ENCODE measurements around the gene SPNS3.

SPNS3 gene

DNA sequence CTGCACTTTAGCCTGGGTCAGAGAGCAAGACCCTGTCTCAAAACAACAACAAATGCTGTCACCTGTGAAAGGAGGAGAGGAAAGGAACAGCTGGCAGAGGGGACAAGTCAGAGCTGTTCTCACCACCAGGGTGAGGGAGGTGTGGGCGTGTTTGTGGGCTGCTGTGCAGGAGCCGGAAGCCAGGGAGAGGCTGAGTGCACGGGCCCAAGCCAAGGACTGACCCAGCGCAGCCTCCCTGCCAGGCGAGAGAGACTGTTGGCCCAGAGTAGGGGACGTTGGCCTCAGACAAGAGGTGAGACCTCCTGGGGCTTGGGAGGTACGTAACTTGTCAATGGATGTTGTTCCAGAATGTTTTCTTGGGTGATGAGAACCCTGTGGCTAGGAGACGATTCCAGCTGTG, 75.7 kb downstream of the SPNS3 start:
- peak; percentile 22 for DNase-seq (ENCODE audit: low read depth, low spot score)

DNA sequence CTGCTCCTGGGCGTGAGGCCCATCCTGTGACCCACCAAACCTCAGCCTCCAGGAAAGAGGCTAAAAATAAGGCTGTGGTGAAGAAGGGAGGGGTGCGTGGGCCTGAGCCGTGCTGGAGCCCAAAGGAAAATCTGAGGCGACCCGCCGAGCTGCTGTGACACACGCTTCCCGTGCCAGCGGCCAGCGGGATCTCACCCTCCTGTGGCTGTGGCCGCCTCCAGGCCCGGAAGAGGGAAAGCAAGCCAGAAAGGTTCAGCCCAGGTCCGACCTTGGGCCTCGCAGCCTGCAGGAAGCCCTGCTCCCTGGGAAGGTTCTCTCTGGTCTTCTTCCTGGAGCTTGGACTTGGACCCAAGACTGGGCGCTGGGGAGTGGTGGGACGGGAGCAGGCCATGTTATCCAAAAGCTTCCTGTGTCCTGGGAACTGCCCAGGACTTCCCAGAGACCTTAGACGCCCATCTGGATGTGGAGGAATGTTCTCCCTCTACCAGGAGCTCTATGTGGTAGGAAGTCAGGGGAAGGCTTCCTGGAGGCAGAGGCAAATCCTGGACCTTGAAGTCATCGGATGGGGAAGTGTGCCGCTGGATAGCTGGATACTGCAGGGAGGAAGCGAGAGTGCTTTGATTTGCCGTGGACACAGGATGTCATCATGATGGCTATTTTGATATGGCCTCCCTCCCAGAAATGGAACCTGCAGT, 76.3 kb downstream of the SPNS3 start:
- peak; percentile 47 for DNase-seq (ENCODE audit: low read depth, low spot score)

DNA sequence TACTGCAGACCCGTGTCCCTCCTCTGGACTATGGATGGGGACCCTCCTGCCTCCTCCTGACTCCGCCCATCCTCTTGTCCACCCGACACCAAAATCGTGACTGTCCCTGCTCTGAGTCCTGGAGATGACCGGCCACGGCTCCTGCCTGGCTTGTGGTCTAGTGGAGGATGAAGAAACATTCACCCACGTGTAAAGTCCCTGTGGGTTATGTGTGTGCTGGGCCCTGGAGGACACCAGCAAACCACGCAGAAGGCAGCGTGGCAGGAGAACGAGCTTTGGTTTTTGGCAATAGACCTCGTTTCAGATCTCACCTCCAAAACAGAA, 76.8 kb downstream of the SPNS3 start:
- no peak for DNase-seq (ENCODE audit: low read depth, low spot score)

DNA sequence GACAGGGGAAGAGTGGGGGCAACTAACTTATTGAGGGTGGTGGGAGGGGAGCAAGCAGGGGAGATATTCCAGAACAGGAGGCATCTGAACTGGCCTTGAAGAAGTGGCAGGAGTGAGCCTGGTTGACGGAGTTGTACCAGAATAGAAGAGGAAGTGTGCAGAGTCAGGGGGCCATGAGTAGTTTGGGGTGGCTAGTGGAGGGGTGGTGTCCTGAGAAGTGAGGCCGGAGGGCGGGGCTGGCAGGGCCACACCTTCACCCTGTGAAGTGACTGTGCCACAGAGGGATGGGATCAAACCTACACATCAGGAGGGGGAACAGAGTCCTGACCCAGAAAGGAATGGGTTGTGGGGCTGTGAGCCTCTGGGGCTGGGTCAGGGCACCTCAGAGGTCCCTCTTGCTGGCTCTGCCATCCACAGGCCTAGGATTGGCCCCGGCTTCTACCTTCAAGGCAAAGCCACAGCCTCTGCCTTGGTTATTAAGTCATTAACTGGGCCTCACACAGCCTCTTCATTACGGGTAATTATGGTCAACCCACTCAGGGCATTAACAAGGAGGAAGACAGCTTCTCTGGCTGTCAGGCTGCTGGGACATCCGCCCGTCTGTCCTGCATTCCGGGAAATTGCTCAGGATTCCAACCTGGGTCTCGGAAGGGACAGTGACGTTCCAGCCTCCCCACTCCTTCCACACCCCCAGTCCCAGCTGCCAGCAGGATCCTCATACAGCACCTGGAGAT, 77.6 kb downstream of the SPNS3 start:
- DNase-seq (ENCODE audit: low read depth, low spot score): no peak

DNA sequence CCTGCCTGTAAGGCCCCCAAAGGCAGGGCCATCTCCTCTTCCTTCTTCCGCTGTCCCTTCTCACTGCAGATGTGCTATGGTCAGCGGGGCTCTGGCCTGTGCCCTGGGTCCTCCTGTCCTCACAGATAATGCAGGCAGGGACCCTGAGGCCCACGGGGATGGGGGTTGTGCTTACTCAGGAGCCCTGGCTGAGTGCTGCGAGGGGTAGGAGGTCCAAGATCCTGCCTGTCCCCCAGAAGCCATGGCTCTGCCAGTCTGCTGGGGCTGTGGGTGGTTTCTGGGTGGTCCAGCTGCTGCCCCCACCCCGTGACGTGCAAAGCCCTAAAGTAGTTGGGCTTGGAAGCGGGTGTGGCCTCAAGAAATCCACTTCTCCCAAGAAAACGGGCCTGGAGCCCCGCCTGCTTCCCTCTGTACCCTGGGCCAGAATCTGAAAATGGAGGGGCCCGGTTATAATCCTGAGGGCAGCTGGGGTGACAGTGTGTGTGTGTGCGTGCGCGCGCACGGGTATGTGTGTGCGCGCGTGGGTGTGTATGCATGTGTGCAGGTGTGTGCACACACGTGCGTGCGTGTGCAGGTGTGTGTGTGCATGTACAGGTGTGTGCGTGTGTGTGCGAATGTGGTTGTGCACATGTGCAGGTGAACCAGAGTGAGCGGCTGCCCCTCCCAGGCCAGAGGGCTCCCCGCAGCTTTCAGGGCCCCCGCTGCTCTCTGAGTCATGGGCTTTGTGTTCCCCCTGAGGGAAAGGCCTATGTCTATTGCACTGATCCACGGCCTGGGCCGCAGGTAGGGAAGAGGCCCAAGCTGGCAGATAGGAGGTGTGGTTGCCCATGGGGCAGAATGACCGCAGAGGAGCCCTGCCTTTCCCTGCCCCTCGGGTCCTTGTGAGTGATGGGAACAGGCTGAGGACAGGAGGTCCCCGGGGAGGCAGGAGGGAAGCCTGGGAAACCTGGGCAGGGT, 78.7 kb downstream of the SPNS3 start:
- DNase-seq (ENCODE audit: low read depth, low spot score): no peak

DNA sequence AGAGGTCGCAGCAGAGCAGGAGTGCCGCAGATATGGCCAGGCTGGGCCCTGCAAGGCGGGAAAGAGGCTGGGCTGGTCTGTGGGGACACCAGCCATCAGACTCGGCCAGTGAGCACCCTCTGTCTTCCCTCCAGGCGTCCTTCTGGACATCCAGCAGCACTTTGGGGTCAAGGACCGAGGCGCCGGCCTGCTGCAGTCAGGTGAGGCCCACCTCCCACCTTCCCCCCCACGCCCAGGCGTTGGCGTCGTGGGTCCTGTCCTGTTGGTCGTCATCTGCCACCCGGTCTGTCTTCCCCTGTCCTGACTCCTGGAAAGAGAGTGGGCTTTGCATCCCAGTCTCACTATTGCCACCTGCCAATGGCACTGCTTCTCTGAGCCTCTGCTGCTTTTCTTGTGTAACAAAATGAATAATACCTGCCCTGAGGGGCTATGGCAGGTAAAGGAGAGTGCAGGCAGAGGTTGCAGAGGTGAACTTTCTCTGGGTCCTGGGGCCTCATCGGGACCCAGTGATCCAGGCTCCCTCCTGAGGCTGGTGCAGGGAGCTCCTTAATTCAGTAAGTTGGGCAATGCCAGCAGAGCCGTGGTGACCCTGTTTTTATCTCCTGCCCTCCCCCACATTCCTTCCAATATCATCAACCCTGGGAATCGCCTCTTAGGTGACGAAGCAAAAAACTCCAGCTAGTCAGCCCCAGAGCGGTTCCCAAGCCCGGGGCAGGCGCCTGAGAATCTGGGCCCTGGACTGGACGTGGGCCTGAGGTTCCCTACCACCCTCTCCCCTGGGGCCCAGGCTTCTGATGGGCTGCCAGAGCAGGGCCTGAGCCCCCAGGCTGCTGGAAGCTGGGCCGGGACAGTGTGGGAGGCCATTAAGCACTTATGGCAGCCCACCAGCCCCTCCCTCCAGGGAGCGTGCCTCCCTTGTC, 79.6 kb downstream of the SPNS3 start:
- no peak for DNase-seq (ENCODE audit: low read depth, low spot score)

DNA sequence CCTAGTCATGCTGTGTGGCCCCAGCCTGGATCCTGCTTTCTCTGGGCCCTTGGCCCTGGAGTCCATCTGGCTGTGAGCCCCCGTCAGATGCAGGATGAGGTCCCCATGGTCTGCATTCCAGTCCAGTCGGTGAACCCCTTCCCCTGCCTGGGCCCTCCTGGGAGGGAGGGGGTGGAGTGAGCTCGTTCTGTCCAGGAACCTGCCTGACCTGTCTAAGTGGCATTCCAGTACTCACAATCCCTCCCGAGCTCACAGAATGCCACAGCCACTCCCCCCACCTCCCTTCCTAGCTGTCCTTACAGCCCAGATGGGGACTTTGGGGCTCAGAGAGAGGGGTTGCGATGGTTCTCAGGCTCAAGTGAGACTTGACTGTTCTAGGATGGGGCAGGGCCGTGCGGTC, 80.5 kb downstream of the SPNS3 start:
- no peak for DNase-seq (ENCODE audit: low read depth, low spot score)

DNA sequence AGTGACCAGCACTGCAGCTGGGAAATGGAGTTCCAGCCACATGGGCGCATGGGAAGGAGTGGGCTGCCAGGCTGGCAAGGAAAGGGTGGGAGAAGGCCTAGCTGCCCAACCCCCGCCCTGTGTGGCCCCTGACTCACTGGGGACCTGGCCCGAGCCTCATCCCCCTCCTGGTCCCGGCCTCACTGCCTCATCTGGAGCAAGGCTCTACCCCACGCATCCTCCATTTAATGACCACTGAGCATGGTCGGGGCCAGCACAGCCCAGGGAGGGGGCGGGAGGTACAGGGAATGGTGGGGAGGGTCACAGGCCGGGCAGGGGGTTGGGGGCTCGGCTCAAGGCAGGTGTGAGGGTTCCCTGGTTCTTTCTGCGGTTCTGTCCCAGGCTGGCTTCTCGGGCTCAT, 81.0 kb downstream of the SPNS3 start:
- DNase-seq (ENCODE audit: low read depth, low spot score): no peak

DNA sequence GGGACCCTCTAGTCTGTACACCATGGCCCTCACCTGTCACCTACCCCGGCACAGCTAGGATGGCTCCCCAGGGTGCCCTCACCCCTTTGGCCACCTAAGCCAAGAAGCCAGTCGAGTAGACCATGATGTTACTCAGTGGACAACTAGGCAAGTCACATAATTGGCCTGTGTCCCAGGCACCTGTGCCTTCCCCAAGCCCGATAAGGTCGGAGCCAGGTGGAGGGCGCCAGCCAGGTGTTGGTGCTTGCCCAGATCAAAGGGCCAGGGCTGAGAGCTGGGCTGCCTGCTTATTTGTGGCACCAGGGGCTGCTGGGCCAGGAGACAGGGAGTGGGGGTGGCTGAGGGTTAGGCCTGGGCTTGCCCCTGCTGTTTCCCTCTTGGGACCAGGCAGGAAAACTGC, 81.8 kb downstream of the SPNS3 start:
- DNase-seq (ENCODE audit: low read depth, low spot score): no peak

DNA sequence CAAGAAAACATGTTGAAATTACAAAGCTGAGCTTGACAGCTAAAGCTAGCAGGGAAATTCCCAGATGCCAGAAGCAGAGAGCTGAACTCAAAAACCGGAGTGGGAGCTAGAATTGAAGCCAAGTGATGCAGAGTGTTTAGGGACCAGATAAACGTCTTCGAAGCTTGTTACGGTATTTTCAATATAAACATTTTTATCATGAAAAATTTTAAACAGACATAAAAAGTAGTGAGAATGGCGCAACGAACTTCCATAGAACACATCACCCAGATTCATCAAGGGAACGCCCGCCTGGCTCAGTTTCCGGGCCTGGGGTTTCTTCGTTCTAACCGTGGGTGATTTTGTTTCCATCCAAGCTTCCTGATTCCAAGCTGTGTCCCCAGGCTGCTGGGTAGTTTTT, 83.0 kb downstream of the SPNS3 start:
- no peak for DNase-seq (ENCODE audit: low read depth, low spot score)

DNA sequence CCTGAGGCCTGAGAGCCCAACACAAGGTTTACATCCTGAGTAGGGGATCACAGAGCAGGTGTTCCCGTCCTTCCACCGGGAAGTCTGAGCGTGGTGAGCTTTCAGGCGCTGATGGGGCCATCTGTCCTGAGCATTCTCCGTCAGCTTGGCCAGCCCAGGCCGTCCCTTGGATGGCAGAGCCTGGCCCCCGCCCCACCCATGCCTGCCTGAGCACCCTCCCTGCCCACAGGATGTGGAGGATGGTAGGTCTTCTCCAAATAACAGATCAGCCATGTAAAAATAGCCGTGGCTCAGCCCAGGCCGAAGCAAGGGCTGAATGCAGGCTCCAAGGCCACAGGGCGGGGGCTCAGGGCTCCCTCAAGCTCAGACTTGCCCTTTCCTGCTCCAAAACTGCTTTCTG, 85.2 kb downstream of the SPNS3 start:
- DNase-seq (ENCODE audit: low read depth, low spot score): no peak

DNA sequence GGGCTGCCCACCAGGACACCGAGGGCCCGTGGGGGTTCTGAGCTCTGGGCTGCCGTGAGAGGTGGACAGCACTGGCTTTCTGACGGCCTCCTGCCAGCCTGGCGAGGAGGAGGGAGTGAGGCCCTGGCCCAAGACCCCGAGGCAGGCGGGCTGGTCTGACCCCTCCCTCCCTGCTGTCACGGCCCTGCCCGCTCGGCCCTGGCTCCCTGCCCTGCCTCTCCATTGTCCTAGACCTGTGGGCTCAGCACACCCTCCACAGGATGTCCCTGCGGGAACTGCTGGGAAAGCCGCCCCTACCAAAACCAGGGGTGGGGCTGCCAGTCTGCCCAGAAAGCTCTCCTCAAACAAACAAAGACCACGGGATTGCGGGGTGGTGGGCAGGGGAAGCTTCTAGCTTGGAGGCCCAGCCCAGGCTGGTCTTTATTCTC, 85.6 kb downstream of the SPNS3 start:
- DNase-seq (ENCODE audit: low read depth, low spot score): no peak

DNA sequence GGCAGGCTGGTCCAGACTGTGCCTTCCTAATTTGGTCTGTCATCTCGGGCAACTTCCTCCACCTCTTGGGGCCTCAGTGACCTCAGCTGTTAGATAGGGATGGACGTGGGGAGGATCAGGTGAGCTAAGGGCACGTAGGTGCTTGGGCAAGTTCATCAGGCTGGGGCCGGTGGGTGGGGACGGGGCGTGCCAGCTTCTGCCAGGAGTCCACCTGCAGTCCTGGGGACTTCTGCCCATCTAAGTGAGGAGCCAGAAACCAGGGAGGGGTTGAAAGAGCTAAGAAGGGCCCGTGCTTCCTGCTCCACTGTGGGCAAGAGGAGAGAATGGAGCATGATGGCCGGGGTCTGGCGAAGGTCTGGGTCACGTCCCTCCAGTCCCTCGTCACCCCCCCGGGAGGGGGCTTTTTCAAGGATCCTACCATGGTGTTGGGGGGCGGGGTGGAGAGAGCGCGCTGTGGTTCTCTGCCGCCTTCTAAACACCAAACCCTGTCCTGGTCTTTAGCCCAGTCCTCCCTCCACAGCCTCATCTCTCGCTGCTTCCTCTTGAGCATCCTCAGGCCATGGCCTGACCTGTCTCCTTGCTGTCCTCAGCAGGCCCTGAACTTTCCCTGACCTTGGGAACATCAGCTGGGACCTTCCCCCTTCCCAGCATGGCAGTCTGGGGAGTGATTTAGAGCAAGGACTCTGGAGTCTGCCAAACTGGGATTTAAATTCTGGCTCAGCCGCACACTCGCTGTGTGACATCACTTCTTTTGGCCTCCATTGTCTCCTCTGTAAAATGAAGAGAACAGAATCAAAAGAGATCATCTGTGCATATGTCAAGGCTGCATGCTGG, 86.5 kb downstream of the SPNS3 start:
- no peak for DNase-seq (ENCODE audit: low read depth, low spot score)

DNA sequence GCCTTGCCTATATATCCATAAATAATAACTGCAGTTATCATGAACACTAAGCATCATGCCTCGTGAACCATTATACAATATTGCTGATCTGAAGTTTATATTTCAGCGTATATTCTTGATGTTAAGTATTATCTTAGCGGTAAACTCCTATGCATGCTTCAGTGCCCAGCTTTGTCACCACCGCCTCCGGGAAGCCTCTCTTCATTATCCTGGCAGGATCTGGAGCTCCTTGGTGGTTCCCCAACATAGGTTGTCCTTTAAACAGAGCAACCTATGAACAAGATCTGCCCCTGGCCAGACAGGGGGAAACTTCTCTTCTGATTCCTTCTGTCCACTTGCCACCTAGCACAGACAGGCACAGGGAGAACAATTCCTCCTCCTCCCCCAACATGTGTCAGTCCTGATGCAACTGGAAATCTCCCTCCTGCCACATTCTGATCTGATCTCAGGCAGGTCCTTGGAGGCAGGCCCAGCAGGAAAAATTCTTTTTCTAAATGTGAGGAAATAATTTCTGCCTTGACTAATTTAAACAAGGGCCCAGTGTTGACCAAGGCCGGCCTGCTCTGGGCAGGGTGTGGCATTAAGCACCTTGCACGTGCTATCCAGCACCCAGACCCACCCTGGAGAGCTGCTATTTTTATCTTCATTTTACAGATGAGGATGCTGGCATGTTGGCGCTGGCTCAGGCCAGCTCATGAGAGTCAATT, 87.3 kb downstream of the SPNS3 start:
- DNase-seq (ENCODE audit: low read depth, low spot score): no peak

DNA sequence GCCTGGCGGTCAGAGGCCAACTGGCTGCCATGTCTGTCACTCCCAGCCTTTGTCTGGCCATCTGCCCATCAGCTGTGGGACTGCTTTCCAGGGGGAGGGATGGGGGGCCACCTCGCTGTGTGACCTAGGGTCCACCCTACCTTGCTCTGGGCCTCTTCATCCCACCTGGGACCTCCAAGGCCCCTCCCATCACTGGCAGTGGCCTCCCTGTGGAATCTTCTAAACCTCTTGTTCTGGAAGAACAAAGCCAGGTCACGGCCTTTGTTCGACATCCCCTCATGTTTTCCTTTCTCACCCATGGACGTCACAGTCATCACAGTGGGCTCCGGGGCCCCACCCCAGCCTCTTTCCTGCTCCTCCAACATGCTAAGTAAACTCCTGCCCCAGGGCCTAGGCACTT, 88.9 kb downstream of the SPNS3 start:
- DNase-seq (ENCODE audit: low read depth, low spot score): no peak

DNA sequence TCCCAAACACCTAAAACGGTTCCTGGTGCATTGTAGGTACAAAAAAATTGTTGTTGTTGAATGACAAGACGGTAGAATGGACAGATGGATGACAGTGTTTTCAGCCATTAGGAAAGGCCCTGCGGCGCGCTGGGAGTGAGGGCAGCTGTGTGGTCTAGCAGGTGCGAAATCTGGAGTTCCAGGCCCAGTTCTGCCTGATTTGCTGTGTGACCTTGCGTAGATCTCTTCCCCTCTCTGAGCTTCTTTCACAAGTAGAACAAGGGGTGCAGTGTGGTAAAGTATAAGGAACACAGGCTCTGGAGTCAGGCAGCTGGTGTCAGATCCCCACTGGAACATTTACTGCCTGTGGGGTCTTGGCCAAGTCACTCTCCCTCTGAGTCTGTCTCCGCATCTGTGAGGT, 90.2 kb downstream of the SPNS3 start:
- DNase-seq (ENCODE audit: low read depth, low spot score): no peak

DNA sequence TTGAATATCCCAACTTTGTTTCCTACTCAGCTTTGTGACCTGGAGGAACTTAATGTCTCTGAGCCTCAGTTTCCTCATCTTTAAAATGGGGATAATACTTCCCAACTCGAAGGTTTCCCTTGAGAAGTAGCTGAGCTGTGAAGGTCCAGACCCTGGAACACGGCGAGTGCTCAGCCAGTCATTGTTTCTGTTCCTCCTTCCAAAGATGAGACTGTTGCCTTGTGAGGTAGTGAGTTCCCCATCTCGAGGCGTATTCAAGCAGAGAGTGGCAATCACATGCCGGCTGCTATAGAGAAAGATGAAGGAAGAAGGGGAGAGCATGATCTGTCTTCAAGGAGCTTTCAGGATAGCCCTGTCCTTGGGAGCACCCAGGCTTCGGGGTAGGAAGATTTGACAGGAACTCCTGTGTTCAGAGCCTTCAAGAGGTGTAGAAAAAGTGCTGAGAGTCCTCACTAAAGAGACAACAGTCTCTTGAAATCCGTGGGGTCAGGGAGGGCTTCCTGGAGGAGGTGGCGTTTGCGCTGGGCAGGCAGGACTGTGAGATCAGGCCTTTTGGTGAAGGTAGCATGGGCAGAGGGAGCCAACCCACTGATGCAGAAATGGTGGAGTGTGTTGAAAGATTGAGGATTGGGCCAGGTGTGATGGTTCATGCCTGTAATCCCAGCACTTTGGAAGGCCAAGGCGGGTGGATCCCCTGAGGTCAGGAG, 92.1 kb downstream of the SPNS3 start:
- no peak for DNase-seq (ENCODE audit: low read depth, low spot score)

DNA sequence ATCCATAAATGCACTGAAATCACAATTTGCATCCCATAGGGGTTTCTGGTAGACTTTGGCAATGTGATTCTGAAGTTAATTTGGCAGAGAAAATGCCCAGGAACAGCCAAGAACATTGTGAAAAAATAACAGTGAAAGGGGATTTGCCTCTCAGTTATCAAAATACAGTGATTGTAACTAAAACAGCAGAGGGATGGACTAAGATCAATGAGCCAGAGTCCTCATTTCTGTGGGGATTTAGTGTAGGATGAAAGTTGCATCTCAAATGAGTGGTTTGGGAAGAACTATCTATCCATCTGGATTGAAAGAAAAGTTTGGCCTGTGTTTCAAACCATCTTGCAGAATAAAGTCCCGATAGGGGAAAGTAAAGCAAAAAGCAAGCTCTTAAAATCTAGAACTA, 93.4 kb downstream of the SPNS3 start:
- no peak for DNase-seq (ENCODE audit: low read depth, low spot score)

DNA sequence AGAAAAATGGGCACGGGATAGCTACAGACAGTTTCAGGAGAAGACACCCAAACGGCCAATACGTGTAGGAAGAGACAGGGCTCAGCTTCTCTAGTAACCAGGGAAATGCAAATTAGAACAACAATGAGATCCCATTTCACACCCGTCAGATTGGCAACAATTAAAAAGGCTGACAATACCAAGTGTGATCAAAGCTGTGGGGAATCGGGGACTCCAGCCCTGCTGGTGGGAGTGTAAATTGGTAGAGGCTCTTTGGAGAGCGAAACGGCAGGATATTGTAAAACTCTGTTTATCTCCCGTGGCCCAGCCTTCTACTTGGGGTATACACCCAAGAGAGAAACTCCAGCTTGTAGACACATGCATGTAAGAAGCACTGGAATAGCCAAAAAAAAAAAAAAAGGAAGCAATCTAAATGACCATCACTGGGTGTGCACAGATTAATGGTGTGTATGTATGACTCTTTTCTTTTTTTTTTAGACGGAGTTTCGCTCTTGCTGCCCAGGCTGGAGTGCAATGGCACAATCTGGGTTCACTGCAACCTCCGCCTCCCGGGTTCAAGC, 93.9 kb downstream of the SPNS3 start:
- DNase-seq (ENCODE audit: low read depth, low spot score): no peak

Measured in brain pericyte (primary cell).